A549 (cell line): ENCODE data around the gene DIAPH2.

Experiments used
- GATA3 ChIP-seq: IDR thresholded peaks from 2 replicates; pipeline ENCODE4 v1.6.1; 2012; ENCODE audit warnings: borderline replicate concordance
- JUNB ChIP-seq: fragments of >200 bp; sonication (Bioruptor Twin); formaldehyde crosslinking; IDR thresholded peaks from 2 replicates; pipeline ENCODE4 v1.6.1; 2016
- KDM5A ChIP-seq: fragments of 200-600 bp; sonication (generic); IDR thresholded peaks from 2 replicates; pipeline ENCODE4 v1.6.1; 2016; ENCODE audit warnings: antibody characterized with exemption, mild to moderate bottlenecking
- POLR2A ChIP-seq: IDR thresholded peaks from 2 replicates; pipeline ENCODE4 v1.6.1; 2012; ENCODE audit warnings: mild to moderate bottlenecking, low read length
- RAD21 ChIP-seq, 2 experiments: fragments of >200 bp in 1 of 2; sonication (Bioruptor Twin) in 1 of 2; formaldehyde crosslinking in 1 of 2; IDR thresholded peaks in 1 of 2; conservative IDR thresholded peaks in 1 of 2; 2 replicates in 1 of 2; 3 replicates in 1 of 2; pipeline ENCODE4 v1.6.1; 2012 to 2018; ENCODE audit warnings: inconsistent platforms in 1 of 2
- RARB ChIP-seq: fragments of 250-450 bp; sonication (Bioruptor Pico); IDR thresholded peaks from 2 replicates; pipeline ENCODE4 v1.8.0; 2021; ENCODE audit warnings: mild to moderate bottlenecking, moderate library complexity
- RCOR1 ChIP-seq: fragments of 150-350 bp; IDR thresholded peaks from 2 replicates; pipeline ENCODE4 v1.6.1; 2014; ENCODE audit warnings: antibody characterized with exemption, low read length, low read depth
- SMC3 ChIP-seq: fragments of >200 bp; sonication (Bioruptor Twin); formaldehyde crosslinking; IDR thresholded peaks from 3 replicates; pipeline ENCODE4 v1.6.1; 2018; ENCODE audit warnings: inconsistent platforms
- SREBF2 ChIP-seq: fragments of 450-650 bp; IDR thresholded peaks from 2 replicates; pipeline ENCODE4 v1.6.1; 2014; ENCODE audit warnings: mild to moderate bottlenecking, moderate library complexity
- TF ChIP-seq, protein P1 (sequence below): fragments of >200 bp; sonication (Bioruptor Twin); formaldehyde crosslinking; IDR thresholded peaks from 3 replicates; pipeline ENCODE4 v1.5.1; 2016

DNA sequence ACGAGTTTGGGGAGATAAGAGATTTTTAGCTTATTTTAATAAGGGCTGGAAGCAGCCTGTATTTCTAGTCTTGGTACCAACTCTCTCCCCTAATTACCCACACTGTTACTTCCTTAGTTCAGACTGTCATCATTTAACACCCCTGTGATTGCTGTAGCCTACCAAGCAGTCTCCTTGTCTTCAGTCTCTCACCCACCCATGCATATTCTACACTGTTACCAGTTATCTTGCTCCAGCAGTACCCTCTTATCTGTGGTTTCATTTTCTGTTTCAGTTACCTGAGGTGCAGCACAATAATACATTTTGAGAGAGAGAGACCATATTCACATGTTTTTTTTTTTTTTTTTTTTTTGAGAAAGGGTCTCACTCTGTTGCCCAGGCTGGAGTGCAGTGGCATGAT, 80.2 kb downstream of the DIAPH2 start:
- TF ChIP-seq SMC3, result no peak
- TF ChIP-seq, protein P1, sequence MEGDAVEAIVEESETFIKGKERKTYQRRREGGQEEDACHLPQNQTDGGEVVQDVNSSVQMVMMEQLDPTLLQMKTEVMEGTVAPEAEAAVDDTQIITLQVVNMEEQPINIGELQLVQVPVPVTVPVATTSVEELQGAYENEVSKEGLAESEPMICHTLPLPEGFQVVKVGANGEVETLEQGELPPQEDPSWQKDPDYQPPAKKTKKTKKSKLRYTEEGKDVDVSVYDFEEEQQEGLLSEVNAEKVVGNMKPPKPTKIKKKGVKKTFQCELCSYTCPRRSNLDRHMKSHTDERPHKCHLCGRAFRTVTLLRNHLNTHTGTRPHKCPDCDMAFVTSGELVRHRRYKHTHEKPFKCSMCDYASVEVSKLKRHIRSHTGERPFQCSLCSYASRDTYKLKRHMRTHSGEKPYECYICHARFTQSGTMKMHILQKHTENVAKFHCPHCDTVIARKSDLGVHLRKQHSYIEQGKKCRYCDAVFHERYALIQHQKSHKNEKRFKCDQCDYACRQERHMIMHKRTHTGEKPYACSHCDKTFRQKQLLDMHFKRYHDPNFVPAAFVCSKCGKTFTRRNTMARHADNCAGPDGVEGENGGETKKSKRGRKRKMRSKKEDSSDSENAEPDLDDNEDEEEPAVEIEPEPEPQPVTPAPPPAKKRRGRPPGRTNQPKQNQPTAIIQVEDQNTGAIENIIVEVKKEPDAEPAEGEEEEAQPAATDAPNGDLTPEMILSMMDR, result no peak
- TF ChIP-seq RAD21 (conservative IDR thresholded peaks at IDR 0.05 in 1 of 2, IDR thresholded peaks at IDR 0.05 in 1 of 2), result no peak
- no peak for TF ChIP-seq GATA3
- no peak for TF ChIP-seq KDM5A
- TF ChIP-seq JUNB, result no peak
- TF ChIP-seq SREBF2, result no peak
- no peak for TF ChIP-seq RARB (CRISPR knock-in tag)
- no peak for TF ChIP-seq POLR2A
- no peak for TF ChIP-seq RCOR1
